GM19438 (cell line): ENCODE results near the gene KDM1B.

ENCODE experiments used
- ATAC-seq: cut with Tn5 transposase; IDR thresholded peaks from one replicate; pipeline ENCODE4 v1.9.1; 2021; ENCODE audit warnings: low read depth; ENCODE audit not compliant: unreplicated experiment

The KDM1B gene

DNA sequence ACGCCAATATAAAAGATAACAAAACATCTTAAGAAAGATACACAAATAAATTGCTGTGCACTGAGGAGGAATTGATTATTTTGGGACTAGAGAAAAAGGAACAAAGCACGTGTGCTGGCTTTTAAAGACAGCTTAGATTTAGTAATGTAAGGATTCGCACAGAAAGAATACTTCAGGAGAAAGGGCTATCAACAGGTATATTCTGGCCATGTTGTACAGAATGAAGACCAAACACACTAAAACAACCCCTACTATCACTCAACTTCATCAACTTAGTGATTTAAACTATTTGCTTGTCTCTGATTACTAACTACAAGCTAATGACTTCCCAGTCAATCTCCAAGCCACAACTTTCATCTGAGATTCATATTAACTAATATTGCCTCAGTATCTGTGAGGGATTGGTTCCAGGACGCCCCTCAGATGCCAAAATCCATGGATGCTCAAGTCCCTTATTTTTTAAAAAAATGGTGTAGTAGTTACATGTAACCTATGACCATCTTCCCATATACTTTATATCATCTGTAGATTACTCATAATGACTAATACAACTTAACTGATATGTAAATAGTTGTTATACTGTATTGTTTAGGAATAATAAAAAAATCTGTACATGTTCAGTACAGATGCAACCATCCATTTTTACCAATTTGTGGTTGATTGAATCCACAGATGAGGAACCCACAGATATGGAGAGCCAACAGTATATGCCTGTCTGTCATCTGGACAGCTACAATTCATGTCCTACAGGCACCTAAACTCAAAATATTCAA, 104.6 kb downstream of the KDM1B start:
- ATAC-seq: no peak

DNA sequence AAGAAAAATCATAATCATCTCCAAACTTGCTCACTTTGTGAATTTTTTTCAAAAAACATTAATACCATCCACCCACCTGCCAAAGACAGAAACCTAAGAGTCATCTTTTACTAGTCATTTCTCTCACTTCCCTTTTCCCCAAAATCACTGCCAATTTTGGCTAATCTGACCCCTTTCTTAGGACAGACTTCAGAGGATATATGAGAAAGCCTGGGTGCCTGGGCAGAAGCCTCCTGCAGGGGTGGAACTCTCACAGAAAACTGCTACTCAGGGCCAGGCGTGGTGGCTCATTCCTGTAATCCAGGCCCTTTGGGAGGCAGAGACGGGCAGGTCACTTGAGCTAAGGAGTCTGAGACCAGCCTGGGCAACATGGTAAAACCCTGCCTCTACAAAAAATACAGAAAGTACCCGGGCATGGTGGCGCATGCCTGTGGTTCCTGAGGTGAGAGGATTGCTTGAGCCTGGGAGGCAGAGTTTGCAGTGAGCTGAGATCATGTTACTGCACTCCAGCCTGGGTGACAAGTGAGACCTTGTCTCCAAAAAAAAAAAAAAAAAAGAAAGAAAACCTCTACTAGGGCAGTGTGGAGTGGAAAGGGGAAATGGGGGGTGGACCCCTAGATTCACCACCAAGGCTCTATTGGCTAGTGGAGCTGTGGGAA, 105.4 kb downstream of the KDM1B start:
- ATAC-seq: peak; percentile 20

DNA sequence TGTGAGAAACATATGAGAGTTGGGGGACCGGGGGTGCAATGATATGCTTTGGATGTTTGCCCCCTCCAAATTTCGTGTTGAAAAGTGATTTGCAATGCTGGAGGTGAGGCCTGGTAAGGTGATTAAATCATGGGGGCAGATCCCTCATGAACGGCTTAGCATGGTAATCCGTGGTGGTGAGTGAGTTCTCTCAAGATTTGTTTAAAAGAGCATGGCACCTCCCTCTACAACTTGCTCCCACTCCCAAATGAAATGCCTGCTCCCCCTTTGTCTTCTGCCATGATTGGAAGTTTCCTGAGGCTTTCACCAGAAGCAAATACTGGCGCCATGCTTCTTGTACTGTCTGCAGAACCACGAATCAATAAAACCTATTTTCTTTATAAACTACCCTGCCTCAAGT, 106.7 kb downstream of the KDM1B start:
- ATAC-seq: no peak

DNA sequence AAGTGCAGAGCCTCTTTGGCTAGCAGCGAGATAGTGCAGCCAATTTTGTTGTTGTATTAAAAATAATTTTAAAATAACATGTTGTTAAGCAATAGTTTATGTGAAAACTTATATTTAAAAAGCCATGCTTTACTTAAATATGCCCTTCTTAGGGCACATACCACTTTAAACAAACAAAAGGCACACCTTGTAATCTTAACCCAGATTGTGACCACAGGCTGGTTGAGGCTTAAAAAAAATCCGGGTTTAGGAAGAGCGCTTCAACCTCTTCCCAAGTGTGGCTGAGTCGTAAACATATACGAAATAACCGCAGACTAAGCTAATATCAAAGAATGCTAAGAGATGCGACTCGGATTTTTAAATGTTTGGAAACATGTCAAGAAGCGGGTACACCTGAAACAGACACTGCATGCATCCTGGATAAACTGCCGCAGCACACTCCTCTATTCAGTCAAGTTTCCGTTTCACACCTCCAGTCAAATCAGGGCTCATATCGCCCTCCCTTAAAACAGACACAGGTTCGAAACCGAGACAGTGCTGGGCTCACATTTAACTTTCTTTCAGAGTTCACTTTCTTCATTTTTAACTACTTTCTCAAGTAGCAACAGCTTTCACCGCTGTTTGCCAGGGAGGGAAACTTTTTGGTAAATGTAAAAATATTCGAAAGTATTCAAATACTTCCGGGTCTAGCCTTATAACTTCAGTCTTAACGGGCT, 107.6 kb downstream of the KDM1B start:
- peak; percentile 56 for ATAC-seq

DNA sequence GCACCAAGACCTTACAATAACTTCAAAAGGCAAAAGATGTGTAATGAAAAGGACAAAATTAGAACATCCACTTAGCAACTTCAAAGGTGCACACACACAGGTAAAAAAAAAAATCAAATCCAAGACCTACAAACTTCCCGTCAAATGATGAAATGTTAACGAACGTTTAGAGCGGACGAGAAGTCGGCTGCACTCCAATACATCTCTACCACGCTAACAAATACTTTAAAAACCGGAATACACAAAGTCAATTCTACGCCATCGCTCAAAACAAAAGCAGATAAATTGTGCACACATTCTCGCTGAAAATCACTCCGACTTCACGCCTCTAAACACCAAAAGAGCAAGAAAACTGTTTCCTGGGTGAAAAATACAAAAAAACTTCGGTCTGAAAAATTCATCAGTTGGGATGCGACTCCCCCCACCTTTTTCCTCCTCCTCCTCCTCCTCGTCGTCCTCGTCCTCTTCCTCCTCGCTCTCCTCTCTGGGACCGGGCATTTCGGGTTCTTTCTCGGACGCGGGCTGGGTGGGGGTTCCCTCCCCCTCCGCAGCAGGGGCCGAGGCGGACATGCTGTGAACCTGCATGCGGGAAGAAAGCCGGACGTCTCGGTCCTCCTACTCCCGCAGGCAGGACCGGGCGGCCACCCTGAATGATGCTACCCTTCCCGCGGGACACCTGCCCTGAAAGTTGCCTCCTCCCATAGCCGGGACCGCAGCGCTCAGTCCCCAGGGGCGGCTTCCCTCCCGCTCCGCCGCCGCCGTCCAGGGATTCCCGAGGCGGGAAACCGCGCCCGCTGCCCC, 108.4 kb downstream of the KDM1B start:
- ATAC-seq: peak; percentile 2

DNA sequence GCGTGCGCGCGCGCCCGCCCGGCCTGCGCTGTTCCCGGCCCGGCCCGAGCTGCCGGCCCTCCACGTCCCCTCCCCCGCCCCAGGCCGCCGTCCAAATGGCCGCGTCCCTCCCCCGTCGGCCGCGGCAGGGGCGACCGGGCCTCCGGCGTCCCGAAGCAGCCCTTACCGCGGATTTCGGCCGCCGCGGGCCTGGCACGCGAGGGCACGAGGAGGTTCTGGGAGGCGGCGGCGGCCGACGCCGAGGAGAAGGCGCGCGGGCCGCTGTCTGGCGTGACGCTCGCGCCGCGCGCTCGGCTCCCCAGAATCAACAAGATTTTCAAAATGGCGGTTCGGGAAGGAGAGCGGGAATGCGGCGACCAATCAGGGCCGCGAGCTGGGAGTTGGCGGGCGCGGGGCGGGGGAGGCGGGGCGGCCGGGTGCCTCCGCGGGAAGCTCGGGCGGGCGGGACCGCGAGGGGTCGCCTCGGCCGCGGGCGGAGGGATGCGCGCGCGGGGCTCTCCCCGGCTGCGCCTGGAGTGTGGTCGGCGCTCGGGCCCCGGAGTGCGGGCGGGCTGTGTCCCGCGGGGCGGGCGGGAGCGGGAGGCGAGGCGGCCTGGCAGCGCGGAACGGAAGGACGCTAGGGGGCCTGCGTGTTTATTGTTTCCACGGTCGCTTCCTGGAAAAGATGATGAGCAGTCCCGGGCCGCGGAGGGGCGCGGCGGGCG, 109.1 kb downstream of the KDM1B start, which contains the start of gene DEK:
Gene DEK, minus strand, starts transcription at position 312 of the 704 bp plus-strand sequence. CDS start 543 bp downstream, outside the sequence.
- ATAC-seq: peak; percentile 34

DNA sequence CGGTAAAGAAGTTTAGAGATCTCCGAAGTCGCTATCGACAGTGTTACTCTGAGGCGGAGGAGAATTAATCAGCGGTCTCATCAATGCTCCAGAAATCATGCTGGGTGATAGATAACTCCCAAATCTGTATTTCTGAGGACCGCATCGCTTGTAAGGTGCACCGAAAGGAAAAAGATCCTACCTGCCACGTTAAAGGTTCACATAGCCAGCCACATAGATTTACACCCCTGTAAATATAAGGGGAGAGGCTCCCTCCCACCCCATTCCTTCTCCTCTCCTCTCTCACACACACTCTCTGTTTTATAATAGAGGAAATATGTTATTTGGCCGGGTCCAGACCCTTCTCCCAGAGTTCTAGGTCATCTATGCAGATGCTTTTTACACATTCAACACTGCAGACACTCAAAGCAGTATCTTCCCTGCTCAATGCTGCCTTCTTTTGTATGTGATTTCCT, 109.7 kb downstream of the KDM1B start:
- ATAC-seq: no peak

DNA sequence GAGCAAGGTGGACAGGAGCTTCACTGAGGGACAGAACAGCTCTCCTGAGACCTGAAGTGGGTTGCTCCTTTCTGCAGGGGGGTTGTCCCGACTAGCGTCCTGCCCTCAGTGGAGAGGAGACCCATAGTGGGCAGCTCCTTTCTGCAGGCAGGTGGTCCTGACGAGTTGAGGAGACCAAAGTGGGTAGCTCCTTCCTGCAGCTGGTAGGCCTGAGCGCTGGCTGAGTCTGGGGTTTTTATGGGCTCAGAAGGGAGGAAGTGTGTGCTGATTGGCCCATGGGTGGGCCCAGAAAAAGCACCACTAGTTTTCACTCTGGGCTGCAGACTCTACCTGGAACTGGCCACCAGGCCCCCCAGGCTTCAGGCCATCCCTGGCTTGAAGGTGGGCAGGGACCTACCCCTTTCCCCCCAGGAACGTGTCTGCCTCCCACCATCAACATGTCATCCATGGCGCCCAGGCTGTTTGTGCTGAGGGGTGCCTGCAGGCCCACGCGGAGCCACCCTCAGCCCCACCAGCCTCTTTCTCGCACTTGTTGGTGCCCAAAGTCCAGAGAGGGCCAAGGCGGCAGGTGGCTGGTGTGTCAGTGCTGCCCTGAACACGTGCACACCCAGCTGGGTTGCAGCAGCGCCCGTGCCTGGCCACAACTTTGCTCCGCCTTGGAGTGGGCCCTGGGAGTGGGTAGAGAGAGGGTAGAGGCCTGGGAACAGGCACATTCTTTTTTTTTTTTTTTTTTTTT, 110.7 kb downstream of the KDM1B start:
- no peak for ATAC-seq

DNA sequence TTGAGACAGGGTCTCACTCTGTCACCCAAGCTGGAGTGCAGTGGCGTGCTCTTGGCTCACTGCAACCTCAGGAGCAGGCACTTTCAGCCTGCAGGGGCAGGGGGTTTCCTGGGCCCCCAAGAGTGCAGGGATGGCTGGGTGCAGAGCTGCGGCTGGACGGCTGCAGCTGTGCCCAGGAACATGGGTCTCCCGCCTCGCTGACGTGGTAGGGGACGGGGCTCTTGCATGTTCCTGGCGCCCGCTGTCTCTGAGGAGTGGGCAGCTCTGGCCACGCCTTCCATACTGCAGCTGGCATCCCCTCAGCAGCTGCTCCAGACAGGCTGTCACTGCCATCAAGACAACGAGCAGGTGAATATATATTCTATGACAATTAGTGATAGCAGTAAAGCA, 111.3 kb downstream of the KDM1B start:
- ATAC-seq: no peak

DNA sequence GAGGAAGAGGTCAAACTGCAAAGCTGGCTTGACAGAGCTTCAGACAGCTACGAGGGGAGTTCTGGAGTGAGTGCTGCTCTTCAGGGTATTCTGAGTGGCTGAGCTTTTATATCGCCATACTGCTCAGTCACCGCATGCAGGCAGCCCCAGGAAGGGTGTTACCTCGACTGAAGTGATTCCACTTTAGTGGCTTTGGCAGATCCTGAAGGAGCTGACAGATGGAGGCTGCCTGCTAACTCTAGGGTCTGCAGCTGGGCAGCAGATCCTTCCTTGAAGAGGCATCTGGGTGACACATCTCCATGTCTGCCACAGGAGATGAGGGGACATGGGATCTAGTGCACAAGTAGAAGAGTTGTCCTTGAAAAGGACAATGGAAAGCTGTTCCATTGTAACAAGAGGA, 112.8 kb downstream of the KDM1B start:
- ATAC-seq: no peak

DNA sequence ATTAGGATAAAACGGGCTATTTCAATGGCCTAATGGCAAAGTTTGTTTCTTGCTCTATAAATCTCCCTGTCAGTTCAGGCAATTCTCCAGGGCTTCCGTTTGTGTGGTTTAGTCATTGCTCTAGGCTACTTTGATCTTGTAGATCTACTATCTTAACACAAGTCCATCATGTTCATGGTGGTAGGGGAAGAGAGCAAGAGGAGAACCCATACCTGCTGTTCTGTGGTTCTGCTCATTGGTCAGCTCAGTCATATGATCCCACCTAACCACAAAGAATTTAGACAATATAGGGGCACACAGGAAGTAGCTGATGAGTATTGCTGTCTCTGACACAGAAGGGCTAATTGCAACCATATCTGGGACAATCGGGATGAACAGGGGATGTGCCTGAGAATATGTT, 114.0 kb downstream of the KDM1B start:
- ATAC-seq: no peak

DNA sequence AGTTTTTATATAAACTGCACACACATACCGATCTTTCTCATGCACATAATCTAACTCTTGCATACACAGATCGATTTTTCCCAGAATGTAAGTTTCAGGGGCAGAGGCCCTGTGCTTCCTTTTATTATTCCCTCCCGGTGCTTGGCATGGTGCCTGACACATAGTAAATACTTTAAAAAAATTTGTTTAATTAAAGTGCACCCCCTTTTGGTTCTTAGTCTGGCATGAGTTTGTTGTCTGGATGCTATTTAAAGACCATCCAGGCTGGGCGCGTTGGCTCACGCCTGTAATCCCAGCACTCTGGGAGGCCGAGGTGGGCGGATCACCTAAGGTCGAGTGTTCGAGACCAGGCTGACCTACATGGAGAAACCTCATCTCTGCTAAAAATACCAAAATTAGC, 114.5 kb downstream of the KDM1B start:
- ATAC-seq: no peak

DNA sequence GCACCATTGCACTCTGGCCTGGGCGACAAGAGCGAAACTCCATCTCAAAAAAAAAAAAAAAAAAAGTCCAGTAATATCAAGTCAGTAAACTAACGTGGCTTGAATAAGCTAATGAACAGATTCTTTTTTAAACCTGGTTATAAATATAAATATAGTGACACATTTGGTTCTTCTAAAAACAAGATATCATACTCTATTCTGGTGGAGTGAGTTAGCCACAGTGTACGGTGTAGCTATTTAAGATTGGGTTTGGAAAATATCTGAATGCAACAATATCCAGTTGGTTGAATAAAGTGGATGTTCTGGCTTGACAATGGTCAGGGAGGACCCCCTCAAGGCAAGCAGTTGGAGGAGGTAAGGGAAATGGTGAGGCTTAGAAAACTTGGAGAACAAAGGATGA, 115.0 kb downstream of the KDM1B start:
- ATAC-seq: no peak
